ENCODE results near the gene HSFY2. TPM values are rescaled to one million over a fixed set of nuclear protein-coding genes. Genes with fewer than 3 reads are reported as not detected.

Gene HSFY2, protein sequence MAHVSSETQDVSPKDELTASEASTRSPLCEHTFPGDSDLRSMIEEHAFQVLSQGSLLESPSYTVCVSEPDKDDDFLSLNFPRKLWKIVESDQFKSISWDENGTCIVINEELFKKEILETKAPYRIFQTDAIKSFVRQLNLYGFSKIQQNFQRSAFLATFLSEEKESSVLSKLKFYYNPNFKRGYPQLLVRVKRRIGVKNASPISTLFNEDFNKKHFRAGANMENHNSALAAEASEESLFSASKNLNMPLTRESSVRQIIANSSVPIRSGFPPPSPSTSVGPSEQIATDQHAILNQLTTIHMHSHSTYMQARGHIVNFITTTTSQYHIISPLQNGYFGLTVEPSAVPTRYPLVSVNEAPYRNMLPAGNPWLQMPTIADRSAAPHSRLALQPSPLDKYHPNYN
- total RNA-seq: not detected in 2 replicates

DNA sequence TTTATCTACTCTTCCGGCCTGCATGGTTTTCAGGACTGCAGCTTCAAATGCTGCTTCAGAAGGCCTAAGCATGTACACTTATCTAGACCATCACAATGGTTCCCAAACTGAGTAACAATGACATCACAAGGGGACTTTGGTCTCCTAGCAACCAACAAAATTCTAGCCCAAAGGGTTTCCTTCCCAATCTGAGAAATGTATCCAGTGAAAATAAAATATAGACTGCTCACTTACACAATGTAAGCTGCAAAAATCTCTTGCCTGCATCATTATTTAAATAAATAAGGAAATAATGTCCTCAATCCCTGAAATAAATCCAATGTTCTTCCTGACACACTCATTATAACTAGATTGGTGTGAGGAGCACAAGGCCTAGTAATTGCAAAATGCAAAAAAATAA, at the start of gene HSFY2:
TSS of gene HSFY2 (minus strand) at position 101 of the 400 bp plus-strand sequence. CDS start 117 bp downstream, outside the sequence.

Other genes starting within 250 kb of the HSFY2 start
- gene HSFY1, start 227.0 kb downstream of the HSFY2 start, total RNA-seq: not detected in 2 replicates